ENCODE data around the gene OSTN.

The OSTN gene

GRCh38 chr3:191236646-191237045 is 37.6 kb downstream of the OSTN start:
- no peak overlapping the region for H3K4me3 ChIP-seq (ENCODE audit: low read depth in 1 of 2, low read length in 2 of 2)
- DNase-seq (no peak), ATAC-seq (ENCODE audit: insufficient read depth, low read depth) (no peak)
- no peaks in the 10 kb centered on the region for H3K36me3 ChIP-seq (ENCODE audit: insufficient read depth, low read length)
- H3K27me3 ChIP-seq (ENCODE audit: insufficient read depth, low read length, poor library complexity), result no peaks in the 10 kb centered on the region
- no peak overlapping the region for H3K9ac ChIP-seq (ENCODE audit: low read depth, low read length)
- no peak overlapping the region for H3K27ac ChIP-seq (ENCODE audit: low read length)
- H3K4me1 ChIP-seq (ENCODE audit: insufficient read depth, low read length), result no peaks in the 10 kb centered on the region
- H3K79me2 ChIP-seq (ENCODE audit: insufficient read depth, low read length), result no peaks in the 10 kb centered on the region
- TF ChIP-seq, protein P1, sequence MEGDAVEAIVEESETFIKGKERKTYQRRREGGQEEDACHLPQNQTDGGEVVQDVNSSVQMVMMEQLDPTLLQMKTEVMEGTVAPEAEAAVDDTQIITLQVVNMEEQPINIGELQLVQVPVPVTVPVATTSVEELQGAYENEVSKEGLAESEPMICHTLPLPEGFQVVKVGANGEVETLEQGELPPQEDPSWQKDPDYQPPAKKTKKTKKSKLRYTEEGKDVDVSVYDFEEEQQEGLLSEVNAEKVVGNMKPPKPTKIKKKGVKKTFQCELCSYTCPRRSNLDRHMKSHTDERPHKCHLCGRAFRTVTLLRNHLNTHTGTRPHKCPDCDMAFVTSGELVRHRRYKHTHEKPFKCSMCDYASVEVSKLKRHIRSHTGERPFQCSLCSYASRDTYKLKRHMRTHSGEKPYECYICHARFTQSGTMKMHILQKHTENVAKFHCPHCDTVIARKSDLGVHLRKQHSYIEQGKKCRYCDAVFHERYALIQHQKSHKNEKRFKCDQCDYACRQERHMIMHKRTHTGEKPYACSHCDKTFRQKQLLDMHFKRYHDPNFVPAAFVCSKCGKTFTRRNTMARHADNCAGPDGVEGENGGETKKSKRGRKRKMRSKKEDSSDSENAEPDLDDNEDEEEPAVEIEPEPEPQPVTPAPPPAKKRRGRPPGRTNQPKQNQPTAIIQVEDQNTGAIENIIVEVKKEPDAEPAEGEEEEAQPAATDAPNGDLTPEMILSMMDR (IDR thresholded peaks at IDR 0.05; ENCODE audit: borderline replicate concordance, extremely low read depth, low read length, poor library complexity, severe bottlenecking), result no peak
- TF ChIP-seq EZH2 (IDR thresholded peaks at IDR 0.05; ENCODE audit: borderline replicate concordance, low read depth, low read length, severe bottlenecking), result no peak
- H4K20me1 ChIP-seq (ENCODE audit: insufficient read depth, low read length), result no peaks in the 10 kb centered on the region
- H3K4me2 ChIP-seq (ENCODE audit: insufficient read depth, low read length), result no peak overlapping the region
- H3K9me3 ChIP-seq (ENCODE audit: insufficient read depth, low read length, severe bottlenecking), result no peaks in the 10 kb centered on the region
- H2AFZ ChIP-seq (ENCODE audit: low read depth, low read length), result no peak overlapping the region

GRCh38 chr3:191237047-191237882 is 38.2 kb downstream of the OSTN start:
- Histone ChIP-seq H3K27ac (ENCODE audit: low read length) (no peak overlapping the region), H3K9me3 (ENCODE audit: insufficient read depth, low read length, severe bottlenecking) (no peaks in the 10 kb centered on the region), H3K36me3 (ENCODE audit: insufficient read depth, low read length) (no peaks in the 10 kb centered on the region), H3K9ac (ENCODE audit: low read depth, low read length) (no peak overlapping the region), H3K4me2 (ENCODE audit: insufficient read depth, low read length) (no peak overlapping the region), H3K79me2 (ENCODE audit: insufficient read depth, low read length) (no peaks in the 10 kb centered on the region), H4K20me1 (ENCODE audit: insufficient read depth, low read length) (no peaks in the 10 kb centered on the region), H2AFZ (ENCODE audit: low read depth, low read length) (no peak overlapping the region), H3K4me1 (ENCODE audit: insufficient read depth, low read length) (no peaks in the 10 kb centered on the region), H3K4me3 (ENCODE audit: low read depth in 1 of 2, low read length in 2 of 2) (no peak overlapping the region), H3K27me3 (ENCODE audit: insufficient read depth, low read length, poor library complexity) (no peaks in the 10 kb centered on the region)
- ATAC-seq (ENCODE audit: insufficient read depth, low read depth), result no peak
- no peak for DNase-seq
- TF ChIP-seq EZH2 (IDR thresholded peaks at IDR 0.05; ENCODE audit: borderline replicate concordance, low read depth, low read length, severe bottlenecking), result no peak
- TF ChIP-seq, protein P1 (IDR thresholded peaks at IDR 0.05; ENCODE audit: borderline replicate concordance, extremely low read depth, low read length, poor library complexity, severe bottlenecking), result no peak

DNA sequence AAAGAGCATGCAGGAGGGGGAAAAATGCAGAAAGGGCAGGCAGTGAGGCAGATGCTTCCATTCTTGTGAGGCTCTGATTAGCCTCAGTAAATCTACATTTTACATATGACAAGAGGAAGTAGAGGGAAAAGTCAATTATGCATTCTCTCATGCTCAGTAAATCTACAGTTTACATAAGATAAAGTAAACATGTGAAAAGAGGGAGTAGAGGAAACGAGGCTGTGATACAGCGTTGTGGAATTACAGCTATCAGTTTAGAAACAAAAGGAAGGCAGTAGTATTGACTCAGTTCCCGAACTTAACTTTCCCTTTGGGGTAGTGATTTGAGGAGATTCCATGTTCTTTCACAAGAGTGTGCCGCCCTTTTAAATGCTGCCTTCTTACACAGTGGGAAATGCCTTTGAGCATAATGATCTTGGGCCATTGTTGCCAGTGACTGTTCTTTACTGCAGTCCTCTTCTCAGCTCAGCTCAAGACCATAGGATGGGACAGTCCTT is 39.3 kb downstream of the OSTN start:
- H4K20me1 ChIP-seq (ENCODE audit: insufficient read depth, low read length), result no peaks in the 10 kb centered on the region
- no peaks in the 10 kb centered on the region for H3K79me2 ChIP-seq (ENCODE audit: insufficient read depth, low read length)
- ATAC-seq (ENCODE audit: insufficient read depth, low read depth) (no peak), DNase-seq (no peak)
- TF ChIP-seq, protein P1 (IDR thresholded peaks at IDR 0.05; ENCODE audit: borderline replicate concordance, extremely low read depth, low read length, poor library complexity, severe bottlenecking), result no peak
- TF ChIP-seq EZH2 (IDR thresholded peaks at IDR 0.05; ENCODE audit: borderline replicate concordance, low read depth, low read length, severe bottlenecking), result no peak
- H3K4me2 ChIP-seq (ENCODE audit: insufficient read depth, low read length), result no peak overlapping the region
- no peaks in the 10 kb centered on the region for H3K27me3 ChIP-seq (ENCODE audit: insufficient read depth, low read length, poor library complexity)
- H3K4me1 ChIP-seq (ENCODE audit: insufficient read depth, low read length), result no peaks in the 10 kb centered on the region
- H3K36me3 ChIP-seq (ENCODE audit: insufficient read depth, low read length), result no peaks in the 10 kb centered on the region
- H2AFZ ChIP-seq (ENCODE audit: low read depth, low read length), result no peak overlapping the region
- H3K9ac ChIP-seq (ENCODE audit: low read depth, low read length), result no peak overlapping the region
- H3K9me3 ChIP-seq (ENCODE audit: insufficient read depth, low read length, severe bottlenecking), result no peaks in the 10 kb centered on the region
- H3K27ac ChIP-seq (ENCODE audit: low read length), result no peak overlapping the region
- no peak overlapping the region for H3K4me3 ChIP-seq (ENCODE audit: low read depth in 1 of 2, low read length in 2 of 2)
